HepG2 (cell line): ENCODE data around the gene EMC9. TPM values are rescaled to one million over a fixed set of nuclear protein-coding genes. Genes with fewer than 3 reads are reported as not detected.

ENCODE experiments used
- ELF4 ChIP-seq: sonication (generic); formaldehyde crosslinking; IDR thresholded peaks from 2 replicates; pipeline ENCODE4 v1.5.0; 2020; ENCODE audit warnings: missing genetic modification reagents, mild to moderate bottlenecking, moderate library complexity, borderline replicate concordance
- HOXD1 ChIP-seq: sonication (generic); formaldehyde crosslinking; IDR thresholded peaks from 2 replicates; pipeline ENCODE4 v1.5.0; 2020; ENCODE audit warnings: missing genetic modification reagents
- MYNN ChIP-seq: sonication (generic); formaldehyde crosslinking; IDR thresholded peaks from 2 replicates; pipeline ENCODE4 v1.4.0; 2020; ENCODE audit warnings: mild to moderate bottlenecking, low read depth, missing genetic modification reagents
- NFKB2 ChIP-seq: sonication (generic); formaldehyde crosslinking; IDR thresholded peaks from 2 replicates; pipeline ENCODE4 v1.4.0; 2020; ENCODE audit warnings: missing genetic modification reagents, borderline replicate concordance
- RXRA ChIP-seq: sonication (generic); formaldehyde crosslinking; IDR thresholded peaks from 2 replicates; pipeline ENCODE4 v1.5.1; 2020; ENCODE audit warnings: missing genetic modification reagents
- SETDB1 ChIP-seq: sonication (generic); formaldehyde crosslinking; IDR thresholded peaks from 2 replicates; pipeline ENCODE4 v1.5.1; 2020; ENCODE audit warnings: missing genetic modification reagents, mild to moderate bottlenecking, borderline replicate concordance
- TOPORS ChIP-seq: sonication (generic); formaldehyde crosslinking; IDR thresholded peaks from 2 replicates; pipeline ENCODE4 v1.8.0; 2023; ENCODE audit warnings: mild to moderate bottlenecking, missing genetic modification reagents
- ZBTB42 ChIP-seq: sonication (generic); formaldehyde crosslinking; IDR thresholded peaks from 2 replicates; pipeline ENCODE4 v1.5.0; 2020; ENCODE audit warnings: mild to moderate bottlenecking, missing genetic modification reagents
- ZNF264 ChIP-seq: sonication (generic); formaldehyde crosslinking; IDR thresholded peaks from 2 replicates; pipeline ENCODE4 v1.4.0; 2020; ENCODE audit warnings: missing genetic modification reagents
- ZNF747 ChIP-seq: sonication (generic); formaldehyde crosslinking; IDR thresholded peaks from 2 replicates; pipeline ENCODE4 v1.8.1; 2023; ENCODE audit warnings: missing genetic modification reagents, mild to moderate bottlenecking, borderline replicate concordance
- ZNF839 ChIP-seq: sonication (generic); formaldehyde crosslinking; IDR thresholded peaks from 2 replicates; pipeline ENCODE4 v1.4.0; 2020; ENCODE audit warnings: missing genetic modification reagents, mild to moderate bottlenecking, borderline replicate concordance
- ZSCAN25 ChIP-seq: sonication (generic); formaldehyde crosslinking; IDR thresholded peaks from 2 replicates; pipeline ENCODE4 v1.8.0; 2022; ENCODE audit warnings: mild to moderate bottlenecking, missing genetic modification reagents
- polyA plus RNA-seq, 8 experiments: library from polyadenylated mRNA; depleted of rRNA in 3 of 8; stranded (reverse) in 7 of 8; unstranded in 1 of 8; fragments of >200 nt; fragmentation: Illumina TruSeq in 4 of 8; extraction: Trizol in 4 of 8; gene quantifications; 2 replicates each; pipeline versions ENCODE4 v1.2.1 to v1.2.3, GENCODE V29; 2011 to 2016; ENCODE audit warnings: low read depth in 4 of 8, missing spikeins in 1 of 8, mixed read lengths in 1 of 8; ENCODE audit not compliant: insufficient read depth in 1 of 8
- total RNA-seq, 5 experiments: library from RNA; depleted of rRNA; stranded (reverse); fragments of >200 nt; fragmentation: Illumina TruSeq; extraction: Trizol; gene quantifications; 2 replicates each; pipeline ENCODE4 v1.2.3, GENCODE V29; 2016; ENCODE audit warnings: low read depth in 1 of 5
- TF ChIP-seq, protein P1 (sequence below): sonication (generic); formaldehyde crosslinking; IDR thresholded peaks from 2 replicates; pipeline ENCODE4 v1.5.1; 2020; ENCODE audit warnings: mild to moderate bottlenecking, missing genetic modification reagents
- TF ChIP-seq, protein P2 (sequence below): sonication (generic); formaldehyde crosslinking; IDR thresholded peaks from 2 replicates; pipeline ENCODE4 v1.8.1; 2023; ENCODE audit warnings: mild to moderate bottlenecking, missing genetic modification reagents
- TF ChIP-seq, protein P3 (sequence below): sonication (generic); formaldehyde crosslinking; IDR thresholded peaks from 2 replicates; pipeline ENCODE4 v1.4.0; 2020; ENCODE audit warnings: missing genetic modification reagents
- TF ChIP-seq, protein P4 (sequence below): sonication (generic); formaldehyde crosslinking; conservative IDR thresholded peaks from 2 replicates; pipeline ENCODE4 v1.4.0; 2020; ENCODE audit warnings: missing genetic modification reagents

The EMC9 gene
- total and polyA plus RNA-seq, 2 of the 13 experiments (the other 11 are each of a cell fraction or from before 2014, with no cell fraction given), result 60.5 to 78.7 TPM

DNA sequence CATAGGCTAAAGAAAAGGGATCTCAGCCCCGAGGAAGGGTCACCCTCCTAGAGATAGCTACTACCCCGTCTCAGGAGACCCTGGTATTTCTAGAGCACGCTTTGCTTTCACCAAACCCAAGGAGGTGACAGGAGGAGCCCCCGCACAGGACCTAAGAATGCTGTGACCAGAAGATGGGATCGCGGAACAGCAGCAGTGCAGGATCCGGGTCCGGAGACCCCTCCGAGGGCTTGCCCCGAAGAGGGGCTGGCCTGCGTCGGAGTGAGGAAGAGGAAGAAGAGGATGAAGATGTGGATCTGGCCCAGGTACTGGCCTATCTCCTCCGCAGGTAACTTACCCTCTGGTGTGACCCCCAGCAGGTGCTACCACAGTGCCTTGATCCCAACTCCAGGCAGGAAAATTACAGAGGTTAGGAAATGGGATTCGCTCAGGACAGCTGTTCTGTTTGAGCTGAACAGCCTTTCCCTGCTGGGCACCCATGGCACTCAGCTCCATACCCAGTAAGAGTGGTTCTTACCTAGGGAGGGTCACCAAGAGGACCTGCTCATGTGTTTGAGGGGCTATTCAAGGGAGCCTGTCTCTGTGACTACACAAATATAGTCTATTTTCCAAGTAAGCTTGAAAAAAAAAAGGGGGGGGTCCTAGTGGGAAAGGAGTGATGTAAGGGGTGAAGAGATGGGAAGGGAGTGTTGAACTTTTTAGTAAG lies 25.8 kb downstream of the EMC9 start (continued):
- peak; percentile 45; the same call in 1 of the 2 replicates for TF ChIP-seq ZNF839 (CRISPR knock-in tag)
- no peak for TF ChIP-seq ZNF747 (CRISPR knock-in tag)
- TF ChIP-seq, protein P1, sequence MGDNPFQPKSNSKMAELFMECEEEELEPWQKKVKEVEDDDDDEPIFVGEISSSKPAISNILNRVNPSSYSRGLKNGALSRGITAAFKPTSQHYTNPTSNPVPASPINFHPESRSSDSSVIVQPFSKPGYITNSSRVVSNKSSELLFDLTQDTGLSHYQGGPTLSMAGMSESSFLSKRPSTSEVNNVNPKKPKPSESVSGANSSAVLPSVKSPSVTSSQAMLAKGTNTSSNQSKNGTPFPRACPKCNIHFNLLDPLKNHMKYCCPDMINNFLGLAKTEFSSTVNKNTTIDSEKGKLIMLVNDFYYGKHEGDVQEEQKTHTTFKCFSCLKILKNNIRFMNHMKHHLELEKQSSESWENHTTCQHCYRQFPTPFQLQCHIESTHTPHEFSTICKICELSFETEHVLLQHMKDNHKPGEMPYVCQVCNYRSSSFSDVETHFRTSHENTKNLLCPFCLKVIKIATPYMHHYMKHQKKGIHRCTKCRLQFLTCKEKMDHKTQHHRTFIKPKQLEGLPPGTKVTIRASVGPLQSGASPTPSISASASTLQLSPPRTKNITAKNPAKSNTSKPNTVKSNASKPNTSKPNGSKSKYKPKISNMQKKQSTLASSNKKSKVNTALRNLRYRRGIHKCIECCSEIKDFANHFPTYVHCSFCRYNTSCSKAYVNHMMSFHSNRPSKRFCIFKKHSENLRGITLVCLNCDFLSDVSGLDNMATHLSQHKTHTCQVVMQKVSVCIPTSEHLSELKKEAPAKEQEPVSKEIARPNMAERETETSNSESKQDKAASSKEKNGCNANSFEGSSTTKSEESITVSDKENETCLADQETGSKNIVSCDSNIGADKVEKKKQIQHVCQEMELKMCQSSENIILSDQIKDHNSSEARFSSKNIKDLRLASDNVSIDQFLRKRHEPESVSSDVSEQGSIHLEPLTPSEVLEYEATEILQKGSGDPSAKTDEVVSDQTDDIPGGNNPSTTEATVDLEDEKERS (CRISPR knock-in tag), result no peak
- TF ChIP-seq ZBTB42, result peak; percentile 86; the same call in 1 of the 2 replicates
- no peak for TF ChIP-seq MYNN (CRISPR knock-in tag)
- no peak for TF ChIP-seq ELF4 (CRISPR knock-in tag)
- peak; percentile 55; the same call in 1 of the 2 replicates for TF ChIP-seq NFKB2 (CRISPR knock-in tag)
- TF ChIP-seq TOPORS (CRISPR knock-in tag), result no peak
- TF ChIP-seq, protein P2, sequence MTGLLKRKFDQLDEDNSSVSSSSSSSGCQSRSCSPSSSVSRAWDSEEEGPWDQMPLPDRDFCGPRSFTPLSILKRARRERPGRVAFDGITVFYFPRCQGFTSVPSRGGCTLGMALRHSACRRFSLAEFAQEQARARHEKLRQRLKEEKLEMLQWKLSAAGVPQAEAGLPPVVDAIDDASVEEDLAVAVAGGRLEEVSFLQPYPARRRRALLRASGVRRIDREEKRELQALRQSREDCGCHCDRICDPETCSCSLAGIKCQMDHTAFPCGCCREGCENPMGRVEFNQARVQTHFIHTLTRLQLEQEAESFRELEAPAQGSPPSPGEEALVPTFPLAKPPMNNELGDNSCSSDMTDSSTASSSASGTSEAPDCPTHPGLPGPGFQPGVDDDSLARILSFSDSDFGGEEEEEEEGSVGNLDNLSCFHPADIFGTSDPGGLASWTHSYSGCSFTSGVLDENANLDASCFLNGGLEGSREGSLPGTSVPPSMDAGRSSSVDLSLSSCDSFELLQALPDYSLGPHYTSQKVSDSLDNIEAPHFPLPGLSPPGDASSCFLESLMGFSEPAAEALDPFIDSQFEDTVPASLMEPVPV, result no peak
- TF ChIP-seq RXRA (CRISPR knock-in tag), result no peak
- no peak for TF ChIP-seq SETDB1 (CRISPR knock-in tag)
- TF ChIP-seq, protein P3, sequence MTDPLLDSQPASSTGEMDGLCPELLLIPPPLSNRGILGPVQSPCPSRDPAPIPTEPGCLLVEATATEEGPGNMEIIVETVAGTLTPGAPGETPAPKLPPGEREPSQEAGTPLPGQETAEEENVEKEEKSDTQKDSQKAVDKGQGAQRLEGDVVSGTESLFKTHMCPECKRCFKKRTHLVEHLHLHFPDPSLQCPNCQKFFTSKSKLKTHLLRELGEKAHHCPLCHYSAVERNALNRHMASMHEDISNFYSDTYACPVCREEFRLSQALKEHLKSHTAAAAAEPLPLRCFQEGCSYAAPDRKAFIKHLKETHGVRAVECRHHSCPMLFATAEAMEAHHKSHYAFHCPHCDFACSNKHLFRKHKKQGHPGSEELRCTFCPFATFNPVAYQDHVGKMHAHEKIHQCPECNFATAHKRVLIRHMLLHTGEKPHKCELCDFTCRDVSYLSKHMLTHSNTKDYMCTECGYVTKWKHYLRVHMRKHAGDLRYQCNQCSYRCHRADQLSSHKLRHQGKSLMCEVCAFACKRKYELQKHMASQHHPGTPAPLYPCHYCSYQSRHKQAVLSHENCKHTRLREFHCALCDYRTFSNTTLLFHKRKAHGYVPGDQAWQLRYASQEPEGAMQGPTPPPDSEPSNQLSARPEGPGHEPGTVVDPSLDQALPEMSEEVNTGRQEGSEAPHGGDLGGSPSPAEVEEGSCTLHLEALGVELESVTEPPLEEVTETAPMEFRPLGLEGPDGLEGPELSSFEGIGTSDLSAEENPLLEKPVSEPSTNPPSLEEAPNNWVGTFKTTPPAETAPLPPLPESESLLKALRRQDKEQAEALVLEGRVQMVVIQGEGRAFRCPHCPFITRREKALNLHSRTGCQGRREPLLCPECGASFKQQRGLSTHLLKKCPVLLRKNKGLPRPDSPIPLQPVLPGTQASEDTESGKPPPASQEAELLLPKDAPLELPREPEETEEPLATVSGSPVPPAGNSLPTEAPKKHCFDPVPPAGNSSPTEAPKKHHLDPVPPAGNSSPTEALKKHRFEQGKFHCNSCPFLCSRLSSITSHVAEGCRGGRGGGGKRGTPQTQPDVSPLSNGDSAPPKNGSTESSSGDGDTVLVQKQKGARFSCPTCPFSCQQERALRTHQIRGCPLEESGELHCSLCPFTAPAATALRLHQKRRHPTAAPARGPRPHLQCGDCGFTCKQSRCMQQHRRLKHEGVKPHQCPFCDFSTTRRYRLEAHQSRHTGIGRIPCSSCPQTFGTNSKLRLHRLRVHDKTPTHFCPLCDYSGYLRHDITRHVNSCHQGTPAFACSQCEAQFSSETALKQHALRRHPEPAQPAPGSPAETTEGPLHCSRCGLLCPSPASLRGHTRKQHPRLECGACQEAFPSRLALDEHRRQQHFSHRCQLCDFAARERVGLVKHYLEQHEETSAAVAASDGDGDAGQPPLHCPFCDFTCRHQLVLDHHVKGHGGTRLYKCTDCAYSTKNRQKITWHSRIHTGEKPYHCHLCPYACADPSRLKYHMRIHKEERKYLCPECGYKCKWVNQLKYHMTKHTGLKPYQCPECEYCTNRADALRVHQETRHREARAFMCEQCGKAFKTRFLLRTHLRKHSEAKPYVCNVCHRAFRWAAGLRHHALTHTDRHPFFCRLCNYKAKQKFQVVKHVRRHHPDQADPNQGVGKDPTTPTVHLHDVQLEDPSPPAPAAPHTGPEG (CRISPR knock-in tag), result no peak
- no peak for TF ChIP-seq HOXD1 (CRISPR knock-in tag)
- no peak; the same call in 1 of the 2 replicates for TF ChIP-seq ZSCAN25 (CRISPR knock-in tag)
- 0 out of 2 replicates have a peak, but pooled peaks have one; percentile 66 for TF ChIP-seq ZNF264 (CRISPR knock-in tag)
- TF ChIP-seq, protein P4, sequence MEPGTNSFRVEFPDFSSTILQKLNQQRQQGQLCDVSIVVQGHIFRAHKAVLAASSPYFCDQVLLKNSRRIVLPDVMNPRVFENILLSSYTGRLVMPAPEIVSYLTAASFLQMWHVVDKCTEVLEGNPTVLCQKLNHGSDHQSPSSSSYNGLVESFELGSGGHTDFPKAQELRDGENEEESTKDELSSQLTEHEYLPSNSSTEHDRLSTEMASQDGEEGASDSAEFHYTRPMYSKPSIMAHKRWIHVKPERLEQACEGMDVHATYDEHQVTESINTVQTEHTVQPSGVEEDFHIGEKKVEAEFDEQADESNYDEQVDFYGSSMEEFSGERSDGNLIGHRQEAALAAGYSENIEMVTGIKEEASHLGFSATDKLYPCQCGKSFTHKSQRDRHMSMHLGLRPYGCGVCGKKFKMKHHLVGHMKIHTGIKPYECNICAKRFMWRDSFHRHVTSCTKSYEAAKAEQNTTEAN (CRISPR knock-in tag), result no peak; the same call in 1 of the 2 replicates
